GM12892 (cell line): ENCODE results near the gene RETSAT. TPM values are rescaled to one million over a fixed set of nuclear protein-coding genes. Genes with fewer than 3 reads are reported as not detected.

ENCODE experiments used
- DNase-seq: peaks from one replicate; pipeline ENCODE4 v3.0.0; 2011; ENCODE audit not compliant: insufficient read length
- FAIRE-seq: peaks from 2 replicates; lab custom pipeline; 2011; peaks lifted over from hg19 to GRCh38; lab: Jason Lieb, UNC
- POLR2A ChIP-seq: IDR thresholded peaks from 2 replicates; pipeline ENCODE4 v1.6.1; 2011; ENCODE audit warnings: low read depth, low read length, control low read depth
- POLR2AphosphoS5 ChIP-seq: IDR thresholded peaks from 2 replicates; pipeline ENCODE4 v1.6.1; 2011; ENCODE audit warnings: low read depth, low read length, control low read depth
- TAF1 ChIP-seq: IDR thresholded peaks from 2 replicates; pipeline ENCODE4 v1.6.1; 2011; ENCODE audit warnings: low read depth, mild to moderate bottlenecking, control low read depth, low read length, borderline replicate concordance
- polyA plus RNA-seq: library from polyadenylated mRNA; unstranded; fragments of >200 nt; gene quantifications from one replicate; pipeline ENCODE4 v1.2.1, GENCODE V29; 2012; ENCODE audit warnings: missing spikeins, inconsistent platforms; ENCODE audit not compliant: missing spikeins

Gene RETSAT
- 21.8 TPM for polyA plus RNA-seq

- TF ChIP-seq POLR2A (peak; percentile 99), POLR2AphosphoS5 (peak; percentile 99), TAF1 (peak; percentile 98)
- DNase-seq (peak; percentile 93), FAIRE-seq (peak; percentile 98)
These were observed at the start of gene RETSAT, which contains the start of gene ELMOD3 for GRCh38 chr2:85354286-85355072. Gene RETSAT, minus strand, starts transcription at chr2:85354528. Its CDS starts 21 bp downstream, at chr2:85354507. Gene ELMOD3, plus strand, starts transcription at chr2:85354769. Its CDS starts 2,430 bp downstream, at chr2:85357199.

DNA sequence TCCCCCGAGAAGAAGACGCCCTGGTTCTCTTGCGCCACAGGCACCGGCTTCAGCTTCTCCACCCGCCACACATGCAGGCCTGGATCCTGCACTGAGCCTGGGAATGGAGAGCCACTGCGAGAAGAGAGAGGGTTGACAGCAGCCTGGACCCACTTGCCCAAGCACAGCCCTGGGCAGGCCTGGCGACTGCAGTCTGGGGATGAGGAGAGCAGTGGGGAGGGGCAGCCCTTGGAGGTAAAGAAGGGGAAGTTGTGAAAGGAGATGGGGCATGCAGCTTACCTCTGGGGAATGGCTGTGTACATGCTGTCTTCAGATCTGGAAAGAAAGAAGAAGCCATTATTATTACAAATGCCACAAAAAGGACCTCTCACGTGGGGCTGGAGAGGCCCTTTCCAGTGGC is 47.5 kb upstream of the RETSAT start:
- FAIRE-seq (no peak), DNase-seq (no peak)
- TF ChIP-seq POLR2A (no peak), TAF1 (no peak), POLR2AphosphoS5 (no peak)

DNA sequence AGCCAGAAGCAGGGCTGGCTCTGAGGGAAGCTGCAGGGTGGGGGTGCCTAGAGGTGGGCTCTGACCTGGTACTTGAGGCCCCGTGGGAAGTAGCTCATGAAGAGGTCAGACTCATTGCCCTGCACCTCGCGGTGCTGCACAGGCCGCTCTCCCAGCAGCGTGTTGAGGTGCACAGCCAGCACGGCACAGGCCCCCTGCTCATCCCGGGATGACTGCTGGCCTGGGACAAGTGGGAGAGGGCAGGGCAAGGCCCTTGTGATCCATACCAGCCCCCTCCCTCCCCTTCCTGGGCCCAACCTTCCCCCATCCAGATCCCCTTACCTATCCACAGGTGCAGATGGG is 47.1 kb upstream of the RETSAT start:
- no peak for DNase-seq
- FAIRE-seq: no peak
- TF ChIP-seq POLR2AphosphoS5: no peak
- TF ChIP-seq POLR2A: no peak
- TF ChIP-seq TAF1: no peak

- FAIRE-seq (no peak), DNase-seq (no peak)
- no peak for TF ChIP-seq TAF1
- no peak for TF ChIP-seq POLR2AphosphoS5
- TF ChIP-seq POLR2A: no peak
These were observed 46.5 kb upstream of the RETSAT start for GRCh38 chr2:85400541-85401463.

- TF ChIP-seq POLR2AphosphoS5: no peak
- no peak for TF ChIP-seq TAF1
- no peak for TF ChIP-seq POLR2A
- no peak for FAIRE-seq
These were observed 45.7 kb upstream of the RETSAT start for GRCh38 chr2:85400023-85400422.

GRCh38 chr2:85399183-85399455 is 44.8 kb upstream of the RETSAT start:
- no peak for TF ChIP-seq POLR2A
- TF ChIP-seq TAF1: no peak
- no peak for TF ChIP-seq POLR2AphosphoS5
- DNase-seq: no peak
- no peak for FAIRE-seq

More at GRCh38 chr2:85400023-85400422, 45.7 kb upstream of the RETSAT start:
- no peak for DNase-seq

- no peak for TF ChIP-seq POLR2AphosphoS5
- TF ChIP-seq TAF1: no peak
- TF ChIP-seq POLR2A: no peak
- DNase-seq (no peak), FAIRE-seq (no peak)
These were observed 44.3 kb upstream of the RETSAT start for GRCh38 chr2:85398426-85399182.

GRCh38 chr2:85397925-85398331 is 43.6 kb upstream of the RETSAT start:
- DNase-seq (no peak), FAIRE-seq (no peak)
- no peak for TF ChIP-seq TAF1
- TF ChIP-seq POLR2A: no peak
- no peak for TF ChIP-seq POLR2AphosphoS5

DNA sequence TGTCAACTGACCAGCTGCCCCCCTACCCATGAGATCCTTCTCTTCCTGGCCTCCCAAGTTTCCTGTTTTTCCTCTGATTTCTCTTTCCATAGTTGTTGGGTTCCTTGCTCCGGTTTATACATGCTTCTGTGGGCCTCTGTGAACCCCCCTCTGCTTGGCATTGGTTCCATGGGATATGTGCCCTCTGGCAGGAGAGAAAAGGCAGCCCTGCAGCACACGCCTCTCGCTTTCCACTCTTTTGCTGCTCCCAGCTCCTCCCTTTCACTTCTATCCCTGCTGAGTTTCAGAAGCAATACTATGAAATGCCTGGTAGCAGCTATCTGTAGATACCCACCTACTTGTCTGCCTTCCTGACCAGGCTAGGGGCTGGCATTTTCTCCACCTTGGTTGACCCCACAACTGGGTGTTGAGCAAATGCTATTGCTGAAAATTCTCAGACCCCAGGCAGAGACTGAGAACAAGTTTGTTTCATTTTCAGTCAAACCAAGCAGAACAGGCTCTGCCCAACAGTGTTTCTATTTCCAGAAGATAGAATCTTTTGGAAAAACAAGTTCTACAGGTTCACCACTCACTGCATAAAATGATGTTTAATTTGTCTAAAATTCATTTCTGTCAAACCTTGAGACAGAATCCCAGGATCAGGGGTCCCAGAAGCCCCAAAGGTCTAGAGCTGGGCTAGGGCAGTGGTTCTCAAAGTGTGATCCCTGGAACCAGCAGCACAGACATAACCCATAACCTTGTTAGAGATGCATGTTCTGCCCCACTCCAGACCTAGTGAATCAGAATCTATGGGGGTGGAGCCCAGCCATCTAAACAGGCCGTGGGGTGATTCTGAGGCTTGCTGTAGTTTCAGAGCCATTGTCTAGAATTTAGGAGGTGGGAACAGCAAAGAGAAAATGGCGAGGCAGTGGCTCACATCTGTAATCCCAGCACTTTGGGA is 42.5 kb upstream of the RETSAT start:
- FAIRE-seq (no peak), DNase-seq (no peak)
- no peak for TF ChIP-seq POLR2A
- no peak for TF ChIP-seq POLR2AphosphoS5
- no peak for TF ChIP-seq TAF1

DNA sequence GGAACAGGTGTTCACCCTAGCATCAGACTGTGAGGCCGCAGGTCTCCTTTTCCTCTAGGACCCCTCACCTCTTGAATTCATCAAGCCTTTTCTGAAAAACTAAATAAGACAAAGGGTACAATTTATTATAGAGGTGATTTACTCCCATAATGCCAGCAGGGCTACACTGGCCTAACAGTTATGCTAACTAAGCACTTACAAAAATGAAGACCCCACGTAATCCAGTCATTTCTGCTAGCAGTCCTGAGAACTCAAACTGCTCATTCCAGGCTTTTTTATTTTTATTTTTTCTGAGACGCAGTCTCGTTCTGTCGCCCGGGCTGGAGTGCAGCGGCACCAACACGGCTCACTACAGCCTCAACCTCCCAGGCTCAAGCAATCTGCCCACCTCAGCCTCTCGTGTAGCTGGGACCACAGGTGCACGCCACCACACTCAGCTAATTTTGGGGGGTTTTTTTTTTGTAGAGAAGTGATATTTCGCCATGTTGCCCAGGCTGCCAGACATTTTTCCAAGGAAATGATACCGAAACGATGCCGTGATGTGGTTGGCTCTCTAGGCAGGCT is 41.7 kb upstream of the RETSAT start:
- TF ChIP-seq POLR2AphosphoS5 (no peak), TAF1 (no peak), POLR2A (no peak)
- no peak for FAIRE-seq
- DNase-seq: no peak
